ENCODE measurements around the gene INPP5D. TPM values are rescaled to one million over a fixed set of nuclear protein-coding genes. Genes with fewer than 3 reads are reported as not detected.

INPP5D gene
- total and polyA plus RNA-seq, 4 donors, result 2.9 to 18.8 (median 6.6) TPM

DNA sequence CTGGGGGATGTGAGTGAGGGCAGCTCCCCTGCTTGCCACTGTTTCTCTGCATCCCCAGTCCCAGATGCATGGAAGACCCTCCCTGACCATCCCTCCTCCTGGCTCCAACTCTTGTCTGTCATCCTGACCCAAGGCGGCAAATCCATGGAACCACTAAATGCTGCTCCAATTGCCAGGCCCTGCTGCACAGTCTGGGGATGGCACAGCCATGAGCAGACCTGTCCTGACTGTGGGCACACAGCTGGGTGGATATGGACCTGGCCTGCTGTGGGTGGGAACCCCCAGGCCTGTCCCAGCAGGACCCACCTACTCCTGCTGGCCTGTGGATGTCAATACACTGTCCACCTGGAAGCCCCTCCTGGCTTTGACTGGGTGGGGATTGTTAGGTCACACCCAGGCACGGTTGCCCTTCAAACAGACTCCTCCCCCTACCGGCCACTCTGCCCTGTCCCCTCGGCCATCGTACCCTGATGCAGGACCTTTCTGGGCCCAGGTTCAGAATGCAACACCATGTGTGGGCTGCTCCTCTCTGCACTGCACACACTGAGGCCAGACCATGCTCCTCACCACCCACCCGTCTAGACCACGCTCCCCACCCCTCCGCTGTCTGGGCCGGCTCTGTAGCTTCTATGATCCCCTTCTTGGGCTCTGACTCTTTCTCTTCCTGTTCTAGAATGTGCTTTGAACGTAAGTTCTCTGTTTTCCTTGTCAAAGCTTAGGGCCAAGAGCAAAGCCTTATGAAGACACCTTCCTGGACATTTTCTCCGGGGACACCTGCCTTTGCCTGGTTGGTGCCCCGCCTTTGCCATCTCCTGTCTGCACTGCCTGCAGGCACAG lies 57.9 kb downstream of the INPP5D start:
- TF ChIP-seq, protein P1, sequence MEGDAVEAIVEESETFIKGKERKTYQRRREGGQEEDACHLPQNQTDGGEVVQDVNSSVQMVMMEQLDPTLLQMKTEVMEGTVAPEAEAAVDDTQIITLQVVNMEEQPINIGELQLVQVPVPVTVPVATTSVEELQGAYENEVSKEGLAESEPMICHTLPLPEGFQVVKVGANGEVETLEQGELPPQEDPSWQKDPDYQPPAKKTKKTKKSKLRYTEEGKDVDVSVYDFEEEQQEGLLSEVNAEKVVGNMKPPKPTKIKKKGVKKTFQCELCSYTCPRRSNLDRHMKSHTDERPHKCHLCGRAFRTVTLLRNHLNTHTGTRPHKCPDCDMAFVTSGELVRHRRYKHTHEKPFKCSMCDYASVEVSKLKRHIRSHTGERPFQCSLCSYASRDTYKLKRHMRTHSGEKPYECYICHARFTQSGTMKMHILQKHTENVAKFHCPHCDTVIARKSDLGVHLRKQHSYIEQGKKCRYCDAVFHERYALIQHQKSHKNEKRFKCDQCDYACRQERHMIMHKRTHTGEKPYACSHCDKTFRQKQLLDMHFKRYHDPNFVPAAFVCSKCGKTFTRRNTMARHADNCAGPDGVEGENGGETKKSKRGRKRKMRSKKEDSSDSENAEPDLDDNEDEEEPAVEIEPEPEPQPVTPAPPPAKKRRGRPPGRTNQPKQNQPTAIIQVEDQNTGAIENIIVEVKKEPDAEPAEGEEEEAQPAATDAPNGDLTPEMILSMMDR (IDR thresholded peaks at IDR 0.05; ENCODE audit: low read depth, low read length, missing input control), result no peak
- TF ChIP-seq, protein P2, sequence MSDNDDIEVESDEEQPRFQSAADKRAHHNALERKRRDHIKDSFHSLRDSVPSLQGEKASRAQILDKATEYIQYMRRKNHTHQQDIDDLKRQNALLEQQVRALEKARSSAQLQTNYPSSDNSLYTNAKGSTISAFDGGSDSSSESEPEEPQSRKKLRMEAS (IDR thresholded peaks at IDR 0.05), result no peak
- TF ChIP-seq FOXA2 (IDR thresholded peaks at IDR 0.05) (no peak), SP1 (IDR thresholded peaks at IDR 0.05) (no peak), HNF4A (conservative IDR thresholded peaks at IDR 0.05) (no peak), RAD21 (IDR thresholded peaks at IDR 0.05) (no peak), YY1 (IDR thresholded peaks at IDR 0.05) (no peak), EGR1 (IDR thresholded peaks at IDR 0.05; ENCODE audit: low read depth in 2 of 2) (no peak), GABPA (IDR thresholded peaks at IDR 0.05 in 1 of 2, conservative IDR thresholded peaks at IDR 0.05 in 1 of 2) (no peak), TAF1 (conservative IDR thresholded peaks at IDR 0.05) (no peak), RXRA (IDR thresholded peaks at IDR 0.05) (no peak), JUND (IDR thresholded peaks at IDR 0.05) (no peak), FOXA1 (IDR thresholded peaks at IDR 0.05) (no peak)
- TF ChIP-seq, protein P3, sequence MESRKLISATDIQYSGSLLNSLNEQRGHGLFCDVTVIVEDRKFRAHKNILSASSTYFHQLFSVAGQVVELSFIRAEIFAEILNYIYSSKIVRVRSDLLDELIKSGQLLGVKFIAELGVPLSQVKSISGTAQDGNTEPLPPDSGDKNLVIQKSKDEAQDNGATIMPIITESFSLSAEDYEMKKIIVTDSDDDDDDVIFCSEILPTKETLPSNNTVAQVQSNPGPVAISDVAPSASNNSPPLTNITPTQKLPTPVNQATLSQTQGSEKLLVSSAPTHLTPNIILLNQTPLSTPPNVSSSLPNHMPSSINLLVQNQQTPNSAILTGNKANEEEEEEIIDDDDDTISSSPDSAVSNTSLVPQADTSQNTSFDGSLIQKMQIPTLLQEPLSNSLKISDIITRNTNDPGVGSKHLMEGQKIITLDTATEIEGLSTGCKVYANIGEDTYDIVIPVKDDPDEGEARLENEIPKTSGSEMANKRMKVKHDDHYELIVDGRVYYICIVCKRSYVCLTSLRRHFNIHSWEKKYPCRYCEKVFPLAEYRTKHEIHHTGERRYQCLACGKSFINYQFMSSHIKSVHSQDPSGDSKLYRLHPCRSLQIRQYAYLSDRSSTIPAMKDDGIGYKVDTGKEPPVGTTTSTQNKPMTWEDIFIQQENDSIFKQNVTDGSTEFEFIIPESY (IDR thresholded peaks at IDR 0.05), result no peak
- TF ChIP-seq, protein P4, sequence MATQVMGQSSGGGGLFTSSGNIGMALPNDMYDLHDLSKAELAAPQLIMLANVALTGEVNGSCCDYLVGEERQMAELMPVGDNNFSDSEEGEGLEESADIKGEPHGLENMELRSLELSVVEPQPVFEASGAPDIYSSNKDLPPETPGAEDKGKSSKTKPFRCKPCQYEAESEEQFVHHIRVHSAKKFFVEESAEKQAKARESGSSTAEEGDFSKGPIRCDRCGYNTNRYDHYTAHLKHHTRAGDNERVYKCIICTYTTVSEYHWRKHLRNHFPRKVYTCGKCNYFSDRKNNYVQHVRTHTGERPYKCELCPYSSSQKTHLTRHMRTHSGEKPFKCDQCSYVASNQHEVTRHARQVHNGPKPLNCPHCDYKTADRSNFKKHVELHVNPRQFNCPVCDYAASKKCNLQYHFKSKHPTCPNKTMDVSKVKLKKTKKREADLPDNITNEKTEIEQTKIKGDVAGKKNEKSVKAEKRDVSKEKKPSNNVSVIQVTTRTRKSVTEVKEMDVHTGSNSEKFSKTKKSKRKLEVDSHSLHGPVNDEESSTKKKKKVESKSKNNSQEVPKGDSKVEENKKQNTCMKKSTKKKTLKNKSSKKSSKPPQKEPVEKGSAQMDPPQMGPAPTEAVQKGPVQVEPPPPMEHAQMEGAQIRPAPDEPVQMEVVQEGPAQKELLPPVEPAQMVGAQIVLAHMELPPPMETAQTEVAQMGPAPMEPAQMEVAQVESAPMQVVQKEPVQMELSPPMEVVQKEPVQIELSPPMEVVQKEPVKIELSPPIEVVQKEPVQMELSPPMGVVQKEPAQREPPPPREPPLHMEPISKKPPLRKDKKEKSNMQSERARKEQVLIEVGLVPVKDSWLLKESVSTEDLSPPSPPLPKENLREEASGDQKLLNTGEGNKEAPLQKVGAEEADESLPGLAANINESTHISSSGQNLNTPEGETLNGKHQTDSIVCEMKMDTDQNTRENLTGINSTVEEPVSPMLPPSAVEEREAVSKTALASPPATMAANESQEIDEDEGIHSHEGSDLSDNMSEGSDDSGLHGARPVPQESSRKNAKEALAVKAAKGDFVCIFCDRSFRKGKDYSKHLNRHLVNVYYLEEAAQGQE (IDR thresholded peaks at IDR 0.05), result no peak
- TF ChIP-seq, protein P5, sequence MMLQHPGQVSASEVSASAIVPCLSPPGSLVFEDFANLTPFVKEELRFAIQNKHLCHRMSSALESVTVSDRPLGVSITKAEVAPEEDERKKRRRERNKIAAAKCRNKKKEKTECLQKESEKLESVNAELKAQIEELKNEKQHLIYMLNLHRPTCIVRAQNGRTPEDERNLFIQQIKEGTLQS (IDR thresholded peaks at IDR 0.05), result no peak

More for the DNA sequence above, 57.9 kb downstream of the INPP5D start:
- Histone ChIP-seq H3K27ac (ENCODE audit: low read depth in 1 of 2, low read length in 2 of 2) (no peak overlapping the region), H3K27me3 (ENCODE audit: control insufficient read depth in 4 of 4, insufficient read depth in 4 of 4, low read length in 3 of 4) (no peaks in the 10 kb centered on the region), H3K9ac (ENCODE audit: low read depth in 1 of 2, low read length in 2 of 2) (no peak overlapping the region), H3K4me1 (ENCODE audit: control insufficient read depth in 4 of 4, insufficient read depth in 4 of 4, low read length in 3 of 4) (no peaks in the 10 kb centered on the region), H3K36me3 (ENCODE audit: control insufficient read depth in 4 of 4, insufficient read depth in 3 of 4, low read depth in 1 of 4, low read length in 3 of 4) (no peaks in the 10 kb centered on the region), H3K9me3 (ENCODE audit: control insufficient read depth in 4 of 4, low read length in 3 of 4) (no peaks in the 10 kb centered on the region), H3K4me3 (ENCODE audit: low read depth in 1 of 3, low read length in 3 of 3) (no peak overlapping the region)
- DNase-seq (ENCODE audit: low spot score), result no peak
- WGBS, result 84% methylated on average over 12 of the region's 12 CpGs

All from liver (tissue), 9 donors.